Esophagus mucosa (tissue), 1 donor: ENCODE data around the gene PYGO2. TPM values are rescaled to one million over a fixed set of nuclear protein-coding genes. Genes with fewer than 3 reads are reported as not detected.
A peak's percentile ranks its signal among the peaks of the same experiment; 100 is the strongest.
"Not testable (repeated sequence)": the region's sequence is repeated elsewhere in the genome, so short reads cannot be mapped to it uniquely, and the experiment has no call there.

Source experiments
- ATAC-seq: fragments of 200-7000 bp; cut with Tn5 transposase; one replicate; pipeline ENCODE4 v1.9.1; 2020
- total RNA-seq: library from RNA; stranded (reverse); gene quantifications from one replicate; pipeline ENCODE4 v1.2.4, GENCODE V29; 2023
- donor health status: DM: yes; HTN: yes; CAD: no.

The PYGO2 gene
- total RNA-seq, 1 donor from 2014 or later = 17.3 TPM

DNA sequence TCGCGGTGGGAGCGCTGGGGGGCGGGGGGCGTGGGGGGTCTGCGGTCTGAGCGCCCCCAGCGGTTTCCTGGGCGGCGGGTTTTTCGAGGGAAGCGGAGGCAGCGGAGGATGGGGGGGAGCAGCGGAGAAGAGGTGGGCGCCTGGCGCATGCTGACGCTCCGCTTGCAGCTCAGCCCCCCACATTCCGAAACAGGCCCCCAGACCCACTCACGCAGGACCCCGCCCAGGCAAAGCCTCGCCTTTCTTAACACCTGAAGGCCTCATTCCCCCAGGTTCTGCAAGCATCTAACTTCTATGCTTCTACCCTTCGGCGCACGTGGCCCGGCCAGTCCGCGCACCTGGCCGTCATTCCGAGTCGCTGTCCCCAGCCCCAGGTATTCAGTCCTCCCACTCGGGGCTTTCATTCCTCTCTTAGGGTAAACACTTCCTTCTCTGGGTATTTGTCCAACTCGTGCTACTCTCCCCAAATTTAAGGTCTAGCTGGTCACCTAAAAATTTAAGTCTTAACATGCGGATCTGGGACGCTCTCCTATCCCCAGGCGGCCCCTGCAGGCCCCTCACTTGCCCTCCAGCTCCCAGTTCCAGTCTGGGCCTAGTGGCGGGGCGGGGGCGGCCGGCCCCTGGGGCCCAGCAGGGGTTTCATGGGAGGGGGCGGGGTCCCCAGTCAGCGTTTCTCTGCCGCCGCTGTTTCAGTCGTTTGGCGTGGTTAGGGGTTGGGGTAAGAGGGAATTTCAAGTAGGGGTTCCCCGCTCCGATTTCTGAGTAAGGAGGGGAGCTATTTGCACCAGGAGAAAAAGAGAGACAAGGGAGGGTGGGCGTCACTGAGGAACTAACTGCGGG is 38.2 kb upstream of the PYGO2 start:
- ATAC-seq = no peak

GRCh38 chr1:154998818-154999570 is 37.4 kb upstream of the PYGO2 start:
- no peak for ATAC-seq

- no peak for ATAC-seq
Measured at GRCh38 chr1:154998201-154998780, 36.7 kb upstream of the PYGO2 start.

DNA sequence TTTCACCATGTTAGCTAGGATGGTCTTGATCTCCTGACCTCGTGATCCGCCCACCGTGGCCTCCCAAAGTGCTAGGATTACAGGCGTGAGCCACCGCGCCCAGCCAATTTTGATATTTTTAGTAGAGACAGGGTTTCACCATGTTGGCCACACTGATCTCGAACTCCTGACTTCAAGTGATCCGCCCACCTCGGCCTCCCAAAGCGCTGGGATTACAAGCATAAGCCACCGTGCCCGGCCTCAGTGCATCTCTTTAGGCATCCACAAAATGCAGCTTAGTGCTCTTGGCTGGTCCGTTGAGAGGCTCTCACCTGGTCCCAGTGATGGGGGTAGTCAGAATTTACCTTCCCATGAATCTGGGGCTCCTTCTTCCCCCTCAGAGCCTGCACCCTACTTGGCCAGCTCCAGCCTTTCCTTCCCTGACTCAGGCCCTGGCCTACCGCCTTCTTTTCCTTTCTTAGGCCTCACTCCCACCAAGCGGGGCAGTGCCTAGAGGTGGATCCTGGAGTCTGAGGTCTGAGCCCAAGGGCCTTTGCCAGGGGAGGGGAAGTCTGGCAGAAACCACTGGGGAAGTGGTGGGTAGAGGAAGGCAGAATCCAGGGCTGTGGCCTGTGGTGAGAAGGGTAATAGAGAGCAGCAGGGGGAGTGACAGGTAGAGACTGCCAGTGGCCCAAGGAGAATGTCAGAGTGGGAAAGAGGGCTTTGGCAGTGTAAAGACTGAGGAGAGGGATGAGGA is 35.6 kb upstream of the PYGO2 start:
- no peak for ATAC-seq

DNA sequence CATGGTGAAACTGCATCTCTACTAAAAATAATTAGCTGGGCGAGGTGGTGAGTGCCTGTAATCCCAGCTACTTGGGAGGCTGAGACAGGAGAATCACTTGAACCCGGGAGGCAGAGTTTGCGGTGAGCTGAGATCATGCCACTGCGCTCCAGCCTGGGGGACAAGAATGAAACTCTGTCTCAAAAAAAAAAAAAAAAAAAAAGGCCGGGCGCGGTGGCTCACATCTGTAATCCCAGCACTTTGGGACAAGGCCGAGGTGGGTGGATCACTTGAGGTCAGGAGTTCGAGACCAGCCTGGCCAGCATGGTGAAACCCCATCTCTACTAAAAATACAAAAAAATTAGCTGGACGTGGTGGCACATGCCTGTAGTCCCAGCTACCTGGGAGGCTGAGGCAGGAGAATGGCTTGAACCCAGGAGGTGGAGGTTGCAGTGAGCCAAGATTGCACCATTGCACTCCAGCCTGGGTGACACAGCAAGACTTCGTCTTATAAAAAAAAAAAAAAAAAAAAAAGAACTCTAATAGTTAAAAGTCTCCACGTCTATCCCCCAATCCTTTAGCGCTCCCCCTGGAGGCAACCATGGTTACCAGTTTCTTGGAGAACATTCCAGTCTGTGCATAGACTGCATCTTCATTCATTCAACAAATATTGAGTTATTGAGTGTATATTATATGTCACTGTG is 33.9 kb upstream of the PYGO2 start:
- not testable (repeated sequence) for ATAC-seq

DNA sequence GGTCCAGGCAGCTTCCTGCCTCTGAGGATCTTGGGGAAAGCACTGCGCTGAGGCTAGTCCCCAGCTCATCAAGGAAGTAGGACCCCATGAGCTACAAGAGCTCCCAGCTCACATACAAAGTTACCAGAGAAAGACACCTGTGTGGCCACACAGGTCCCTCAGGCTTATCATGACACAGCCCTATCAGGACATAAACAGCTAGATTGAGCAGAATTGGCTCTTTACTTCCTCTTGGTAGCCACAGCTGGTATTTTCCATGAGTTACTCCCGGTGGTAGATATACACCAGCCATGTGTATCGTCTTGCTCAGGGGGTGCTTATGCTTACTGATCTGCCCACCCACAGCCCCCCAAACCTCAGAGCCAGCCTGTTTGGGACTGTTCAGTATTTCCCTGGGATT is 33.0 kb upstream of the PYGO2 start:
- no peak for ATAC-seq

- no peak for ATAC-seq
Measured at GRCh38 chr1:154994269-154994587, 32.6 kb upstream of the PYGO2 start.

GRCh38 chr1:154993572-154994268 is 32.1 kb upstream of the PYGO2 start, which contains the start of gene LENEP:
LENEP (plus strand) TSS chr1:154993586; CDS start chr1:154993608, 22 bp downstream.
- no peak for ATAC-seq

DNA sequence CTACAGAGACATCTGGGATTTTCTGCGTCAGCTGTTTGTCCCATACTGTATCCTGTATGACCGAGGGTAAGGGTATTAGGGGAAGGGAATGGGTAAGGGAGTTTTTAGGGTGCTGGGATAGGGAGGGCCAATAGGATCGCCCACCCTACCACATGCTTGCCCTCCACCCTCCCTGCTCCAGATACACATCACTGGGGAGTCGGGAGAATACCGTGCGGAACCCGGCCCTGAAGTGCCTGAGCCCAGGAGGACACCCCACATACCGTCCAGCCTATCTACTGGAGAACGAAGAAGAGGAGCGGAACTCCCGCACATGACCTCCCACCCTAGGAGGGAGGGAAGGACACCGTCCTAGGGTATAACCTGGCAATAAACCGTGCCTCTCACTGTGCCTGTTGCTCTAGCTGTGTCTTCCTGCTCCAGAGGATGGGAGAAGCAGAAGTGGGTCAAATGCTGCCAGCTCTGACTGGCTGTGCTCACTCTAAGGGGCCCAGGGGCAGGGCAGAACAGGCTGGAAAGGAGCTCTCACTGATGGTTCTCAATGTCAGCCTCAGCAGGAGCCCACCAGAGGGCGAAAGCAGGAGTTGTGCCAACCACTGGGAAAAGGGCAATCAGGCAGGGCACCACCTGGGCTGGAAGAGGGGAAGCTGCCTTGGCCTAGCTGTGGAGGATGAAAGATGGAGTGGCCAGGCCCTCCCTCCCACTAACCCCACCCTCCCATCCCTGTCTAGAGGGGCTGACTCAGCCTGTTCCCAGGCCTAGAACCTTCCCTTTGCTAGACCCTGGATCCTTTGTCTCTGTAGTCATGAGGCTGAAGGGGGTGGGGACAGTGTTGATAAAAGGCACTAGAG is 31.4 kb upstream of the PYGO2 start:
- peak; percentile 5 for ATAC-seq

DNA sequence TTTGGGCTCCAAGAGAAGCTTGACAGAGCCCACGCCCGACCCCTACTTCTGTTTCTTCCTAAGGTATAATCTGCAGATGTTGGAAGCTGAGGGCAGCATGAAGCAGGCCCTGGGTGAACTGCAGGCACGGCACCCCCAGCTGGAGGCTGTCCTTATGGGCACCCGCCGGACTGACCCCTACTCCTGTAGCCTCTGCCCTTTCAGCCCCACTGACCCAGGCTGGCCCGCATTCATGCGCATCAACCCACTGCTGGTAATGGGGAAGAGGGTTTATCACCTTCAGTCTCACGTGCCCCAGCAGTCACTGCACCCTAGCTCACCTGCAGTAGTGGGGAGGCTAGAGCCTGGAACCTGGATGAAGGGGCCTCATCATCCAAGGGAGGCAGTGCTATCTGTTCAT is 28.7 kb upstream of the PYGO2 start:
- ATAC-seq = no peak

- ATAC-seq = no peak
Measured at GRCh38 chr1:154989195-154989860, 27.7 kb upstream of the PYGO2 start.

GRCh38 chr1:154988058-154988954 is 26.7 kb upstream of the PYGO2 start:
- ATAC-seq = no peak

DNA sequence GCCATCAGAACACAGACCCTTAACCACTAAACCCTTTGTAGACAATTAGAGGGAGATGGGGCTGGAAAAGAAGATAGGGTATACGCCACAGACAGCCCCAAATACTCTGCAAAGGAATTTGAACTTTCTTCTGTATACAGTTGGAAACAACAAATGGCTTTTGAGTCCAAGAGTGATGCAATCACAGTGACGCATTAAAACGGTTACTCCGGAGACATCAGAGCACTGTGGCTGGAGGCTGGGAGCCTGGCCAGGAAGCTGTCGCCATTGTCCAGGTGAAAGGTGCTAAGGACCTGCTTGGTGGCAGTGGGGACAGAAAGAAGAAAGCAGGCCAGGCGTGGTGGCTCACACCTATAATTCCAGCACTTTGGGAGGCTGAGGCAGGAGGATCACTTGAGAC is 25.7 kb upstream of the PYGO2 start:
- ATAC-seq = no peak

DNA sequence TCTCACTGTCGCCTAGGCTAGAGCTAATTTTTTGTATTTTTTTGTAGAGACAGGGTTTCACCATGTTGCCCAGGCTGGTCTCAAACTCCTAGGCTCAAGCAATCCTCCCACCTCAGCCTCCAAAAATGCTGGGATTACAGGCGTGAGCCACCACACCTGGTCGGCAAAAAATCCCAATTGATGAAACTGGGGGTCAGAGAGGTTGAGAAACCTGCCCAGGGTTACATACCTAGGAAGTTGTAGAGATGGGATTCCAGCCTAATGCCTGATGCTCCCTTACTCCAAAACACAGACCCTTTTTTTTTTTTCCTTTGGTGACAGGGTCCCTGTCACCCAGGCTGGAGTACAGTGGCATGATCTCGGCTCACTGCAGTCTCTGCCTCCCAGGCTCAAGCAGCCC is 25.2 kb upstream of the PYGO2 start:
- not testable (repeated sequence) for ATAC-seq

DNA sequence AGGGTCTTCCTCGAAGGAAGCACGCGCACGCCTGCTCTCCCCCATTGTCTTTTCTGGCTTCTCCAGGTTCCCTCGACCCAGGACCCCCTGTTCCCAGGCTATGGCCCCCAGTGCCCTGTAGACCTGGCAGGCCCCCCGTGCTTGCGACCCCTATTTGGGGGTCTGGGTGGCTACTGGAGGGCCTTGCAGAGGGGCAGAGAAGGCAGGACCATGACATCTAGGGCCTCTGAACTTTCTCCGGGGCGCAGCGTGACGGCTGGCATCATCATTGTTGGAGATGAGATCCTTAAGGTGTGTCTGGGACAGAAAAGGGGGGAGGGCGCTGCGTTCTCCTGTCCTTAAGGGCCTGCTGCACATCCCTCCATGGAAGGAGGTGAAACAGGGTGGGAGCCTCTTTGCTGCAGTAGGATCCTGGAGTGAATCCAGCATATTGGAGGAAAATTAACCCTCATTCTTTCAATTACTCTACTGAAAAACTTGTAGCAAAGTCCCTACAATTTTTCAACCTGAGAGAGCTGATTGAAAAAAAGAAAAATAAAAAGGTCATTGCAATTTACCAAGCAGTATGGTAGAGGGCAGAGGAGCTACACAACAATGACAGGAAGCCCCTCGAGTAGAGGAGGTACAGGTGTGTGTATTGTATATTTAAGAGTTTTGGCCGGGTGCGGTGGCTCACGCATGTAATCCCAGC is 22.3 kb upstream of the PYGO2 start:
- ATAC-seq = peak; percentile 19

DNA sequence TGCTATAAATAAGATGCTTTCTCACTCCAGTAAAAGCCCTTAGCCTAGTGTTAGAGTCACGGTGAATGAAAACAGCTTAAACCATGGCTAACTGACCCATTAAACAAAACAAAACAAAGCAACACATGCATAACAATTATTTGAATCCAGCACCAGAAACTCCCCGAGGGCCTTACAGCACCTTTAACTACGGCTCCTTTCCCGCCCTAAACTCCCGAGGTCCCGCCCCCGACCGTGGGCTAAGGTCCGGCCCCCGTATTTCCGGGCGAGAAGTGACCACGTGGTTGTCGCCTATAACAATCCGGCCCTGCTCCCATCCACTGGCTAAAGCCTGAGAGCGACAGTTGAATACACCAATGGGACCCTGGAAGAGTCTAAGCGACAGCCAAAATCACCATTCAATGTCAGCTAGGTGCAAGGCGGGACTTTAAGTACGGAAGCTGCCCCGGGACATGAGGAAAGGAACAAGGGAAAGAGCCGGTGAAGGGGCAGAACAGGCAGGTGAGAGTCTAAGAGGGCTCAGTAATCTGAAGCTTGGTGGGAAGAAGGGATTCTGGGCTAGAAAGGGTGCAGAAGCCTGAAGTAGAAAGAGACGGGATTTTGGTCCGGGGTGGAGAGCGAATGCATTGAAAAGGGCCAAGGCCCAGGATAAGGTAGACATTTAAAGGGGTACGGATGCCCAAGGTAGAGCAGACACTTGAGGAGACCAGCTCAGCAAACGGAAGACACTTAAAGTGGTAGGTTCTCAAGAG is 21.5 kb upstream of the PYGO2 start, which contains the start of gene FLAD1:
Gene FLAD1, plus strand, starts transcription at position 448 of the 752 bp plus-strand sequence. CDS start 351 bp downstream, outside the sequence.
- peak; percentile 99 for ATAC-seq

DNA sequence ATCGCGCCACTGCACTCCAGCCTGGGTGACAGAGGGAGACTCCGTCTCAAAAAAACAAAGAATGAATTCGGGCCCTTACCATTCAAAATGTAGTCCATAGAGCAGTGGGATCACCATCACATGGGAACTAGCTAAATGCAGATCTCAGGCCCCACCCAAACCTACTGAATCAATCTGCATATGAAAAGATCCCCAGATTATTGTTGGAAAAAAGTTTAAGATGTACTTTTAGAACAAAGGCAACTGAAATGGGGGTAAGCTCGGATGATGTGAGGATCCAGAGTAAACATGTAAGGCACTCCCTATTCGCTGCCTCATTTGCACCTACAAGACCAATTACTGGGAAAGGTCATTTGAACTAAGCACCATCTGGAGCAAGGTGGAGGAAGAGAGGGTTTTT is 20.8 kb upstream of the PYGO2 start:
- ATAC-seq = no peak
